T-helper 22 cell (primary cell): ENCODE measurements around the gene CACNA1C.

ENCODE experiments used
- DNase-seq: peaks from one replicate; pipeline ENCODE4 v3.0.0-alpha.2; 2020; ENCODE audit warnings: low read depth

The CACNA1C gene

GRCh38 chr12:2627076-2627834, 574.5 kb downstream of the CACNA1C start:
- no peak for DNase-seq

DNA sequence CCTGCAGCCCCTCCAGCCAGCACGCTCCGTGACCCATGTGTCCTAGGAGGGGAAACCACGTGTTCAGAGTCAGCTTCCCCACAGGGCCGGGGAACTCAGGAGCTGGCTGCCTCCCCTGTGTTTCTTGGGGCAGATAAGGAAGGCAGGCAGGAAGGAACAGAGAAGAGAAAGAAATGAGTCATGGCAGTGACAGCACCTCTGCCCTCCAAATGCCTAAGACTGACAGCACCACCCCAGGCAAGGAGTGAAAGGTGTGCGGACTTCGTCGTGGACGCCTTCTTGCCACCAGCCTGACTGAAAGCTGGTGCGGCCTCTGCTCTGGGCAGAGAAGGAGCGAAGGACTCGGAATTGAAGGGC, 575.0 kb downstream of the CACNA1C start:
- no peak for DNase-seq

DNA sequence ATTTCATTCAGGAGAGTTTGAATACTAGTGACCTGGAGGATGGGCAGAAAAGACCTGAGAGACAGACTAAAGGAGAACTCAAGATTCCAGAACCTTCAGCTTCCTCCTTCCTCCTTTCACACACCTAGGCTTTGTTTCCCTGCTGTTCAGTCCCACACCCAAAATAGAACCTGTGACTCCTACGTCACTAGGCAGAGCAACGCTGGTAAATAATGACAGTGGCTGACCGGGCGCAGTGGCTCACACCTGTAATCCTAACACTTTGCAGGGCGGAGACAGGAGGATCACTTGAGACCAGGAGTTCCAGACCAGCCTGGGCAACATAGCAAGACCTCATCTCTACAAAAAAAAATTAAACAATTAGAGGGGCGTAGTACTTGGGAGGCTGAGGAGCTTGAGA, 575.6 kb downstream of the CACNA1C start:
- DNase-seq, result no peak

- DNase-seq, result no peak
These were observed 576.3 kb downstream of the CACNA1C start for GRCh38 chr12:2629051-2629450.

GRCh38 chr12:2631653-2632350, 579.0 kb downstream of the CACNA1C start:
- DNase-seq, result no peak

GRCh38 chr12:2633176-2633824, 580.5 kb downstream of the CACNA1C start:
- DNase-seq, result no peak

- DNase-seq, result no peak
These were observed 581.0 kb downstream of the CACNA1C start for GRCh38 chr12:2633825-2634200.

GRCh38 chr12:2634471-2634870, 581.7 kb downstream of the CACNA1C start:
- DNase-seq, result no peak

- no peak for DNase-seq
These were observed 584.1 kb downstream of the CACNA1C start for GRCh38 chr12:2636741-2637340.

DNA sequence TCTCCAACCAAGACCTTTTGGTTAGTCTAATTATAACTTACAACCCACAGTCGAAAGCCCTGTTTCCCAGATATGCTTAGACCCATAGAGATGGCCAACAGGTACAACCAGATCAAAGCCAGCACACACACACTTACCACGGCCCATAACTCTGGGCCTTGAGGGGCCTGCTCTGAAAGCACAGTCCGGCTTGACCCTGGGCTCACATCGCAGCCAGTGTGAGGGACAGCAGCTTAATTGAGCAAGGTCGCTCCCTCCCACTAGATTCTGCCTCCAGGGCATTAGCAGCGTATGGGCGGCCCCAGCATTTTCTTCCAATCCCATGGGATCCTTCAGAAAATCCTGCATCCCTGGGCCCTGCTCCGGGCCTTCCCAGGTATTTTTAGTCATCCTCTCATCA, 584.6 kb downstream of the CACNA1C start:
- no peak for DNase-seq

- DNase-seq, result no peak
These were observed 585.7 kb downstream of the CACNA1C start for GRCh38 chr12:2638273-2639019.

DNA sequence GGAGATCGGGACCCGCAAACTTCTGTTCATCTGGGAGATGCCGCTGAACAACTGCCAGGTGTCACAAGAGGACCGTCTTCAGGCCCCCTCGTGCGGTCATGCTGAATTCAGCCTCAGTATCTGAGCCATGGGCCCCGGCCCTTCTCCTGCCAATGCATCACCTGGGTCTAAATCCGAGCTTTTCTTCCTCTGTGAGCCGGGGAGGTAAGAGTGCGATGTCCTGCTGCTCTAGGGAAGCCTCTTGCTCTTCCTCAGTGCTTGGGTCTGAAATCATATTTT, 586.2 kb downstream of the CACNA1C start:
- no peak for DNase-seq

DNA sequence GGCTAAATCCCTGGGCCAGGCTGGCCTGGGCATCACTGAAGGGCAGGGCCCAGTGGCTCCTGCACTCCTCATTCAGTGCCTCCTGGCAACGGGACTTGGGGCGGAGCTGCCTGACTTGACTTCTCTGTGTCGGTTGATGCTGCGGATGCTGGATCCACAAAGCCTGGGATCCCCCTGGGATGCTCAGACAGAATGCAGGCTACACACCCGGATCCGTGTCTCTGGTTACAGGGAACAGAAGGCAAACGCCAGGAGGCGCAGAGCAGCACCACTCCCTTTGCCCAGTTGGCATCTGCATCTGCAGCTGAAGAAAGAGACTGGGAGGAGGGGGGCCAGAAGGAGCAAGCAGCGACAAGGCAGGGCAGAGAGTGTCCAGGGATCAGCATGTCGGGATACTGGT, 587.5 kb downstream of the CACNA1C start:
- no peak for DNase-seq

DNA sequence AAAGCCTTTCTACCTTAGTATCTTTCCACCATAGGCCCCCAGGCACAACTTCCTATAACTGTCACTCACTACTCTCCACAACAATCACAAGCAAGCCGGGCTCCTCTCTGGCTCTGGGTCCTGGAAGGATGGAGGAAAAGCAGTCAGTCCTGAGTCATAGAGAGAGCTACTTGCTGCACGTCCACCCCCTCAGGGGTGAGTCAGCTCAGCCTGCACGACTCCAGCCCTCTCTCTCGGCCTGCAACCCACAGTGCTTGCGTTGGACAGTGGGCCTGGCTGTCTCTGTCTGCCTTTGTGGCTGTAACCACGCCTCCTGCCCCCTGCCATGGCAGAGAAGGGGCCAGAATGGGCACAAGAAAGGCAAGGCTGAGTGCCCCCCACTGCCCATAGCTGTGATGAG, 587.9 kb downstream of the CACNA1C start:
- no peak for DNase-seq

GRCh38 chr12:2641207-2641606, 588.4 kb downstream of the CACNA1C start:
- DNase-seq, result no peak

GRCh38 chr12:2641761-2642160, 589.0 kb downstream of the CACNA1C start:
- DNase-seq, result no peak

DNA sequence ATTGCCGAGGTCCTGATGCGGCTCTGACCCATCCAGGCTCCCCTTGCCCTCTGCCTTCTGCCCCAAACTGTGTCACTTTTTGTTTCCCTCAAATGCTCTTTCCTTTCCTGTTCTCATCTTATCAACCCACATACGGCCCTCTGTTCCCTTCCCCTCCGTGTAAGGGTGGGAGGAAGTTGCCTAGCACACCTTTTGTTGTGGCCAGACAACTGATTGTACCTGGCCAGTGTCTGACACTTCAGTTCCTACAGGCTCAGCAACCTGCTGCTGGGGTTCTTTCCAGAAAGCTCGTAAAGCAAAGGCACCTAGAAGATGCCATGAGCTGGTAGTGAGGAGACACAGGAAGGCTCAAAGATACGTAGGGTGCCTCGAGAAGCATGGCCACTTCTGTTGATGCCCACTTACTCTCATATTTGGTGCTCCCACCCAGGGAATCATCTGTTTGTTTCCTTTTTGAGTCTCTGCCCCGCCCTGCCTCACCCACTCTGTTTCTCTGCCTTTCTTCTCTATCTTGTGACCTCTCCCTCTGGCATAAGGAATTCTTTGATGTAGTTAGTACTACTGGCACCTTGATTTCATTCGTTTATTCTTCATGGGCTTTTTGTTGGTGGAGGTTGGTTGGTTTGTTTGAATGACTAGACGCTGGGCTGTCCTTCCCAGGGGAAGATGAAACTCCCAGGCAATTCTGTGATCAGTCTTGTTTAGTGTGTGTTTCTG, 589.5 kb downstream of the CACNA1C start:
- DNase-seq, result no peak

GRCh38 chr12:2642896-2643425, 590.2 kb downstream of the CACNA1C start:
- no peak for DNase-seq

DNA sequence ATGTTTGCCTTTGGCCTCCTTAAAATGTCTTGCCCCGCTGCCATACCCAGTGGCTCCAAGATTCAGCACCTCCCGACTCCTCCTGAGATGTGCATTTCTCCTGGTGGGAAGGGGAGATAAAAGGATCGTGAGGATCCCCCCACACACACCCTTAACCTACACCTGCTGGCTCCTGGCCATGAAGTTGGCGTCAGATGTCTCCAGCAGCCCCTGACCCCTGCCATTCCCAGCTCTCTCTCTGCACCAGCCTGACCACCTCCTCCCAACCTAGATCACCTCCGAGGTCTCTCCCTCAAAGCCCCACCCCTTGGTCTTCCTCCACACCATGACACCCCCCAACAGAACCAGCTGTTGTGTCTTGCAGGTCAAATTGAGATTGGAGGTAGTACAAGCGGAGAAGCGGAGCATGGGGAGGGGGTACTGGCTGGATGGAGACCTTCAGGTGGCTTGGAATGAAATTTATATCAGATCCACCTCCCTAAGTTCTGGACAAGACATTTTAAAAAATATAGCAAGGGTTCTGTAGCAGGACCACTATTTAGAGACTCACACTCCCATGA, 590.9 kb downstream of the CACNA1C start:
- DNase-seq, result no peak

- DNase-seq, result no peak
These were observed 592.1 kb downstream of the CACNA1C start for GRCh38 chr12:2644683-2645405.

DNA sequence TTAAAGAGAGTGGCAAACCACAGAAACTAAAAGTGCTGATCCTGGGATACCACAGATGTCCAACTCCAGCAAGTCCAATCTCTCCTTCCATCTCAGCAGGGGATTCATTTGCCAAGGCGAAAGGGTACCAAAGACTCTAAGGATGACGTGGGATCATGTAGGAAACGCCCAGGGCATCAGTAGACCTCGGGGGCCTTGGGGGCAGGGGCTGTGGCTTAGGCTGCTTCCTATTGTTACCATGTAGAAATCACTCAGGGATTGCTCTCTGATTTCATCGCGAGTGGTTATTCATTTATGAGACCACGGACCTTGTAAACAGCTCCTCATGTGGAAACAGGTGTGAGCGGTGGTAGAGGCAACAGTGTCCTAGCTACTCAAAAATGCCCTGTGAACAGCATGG, 592.7 kb downstream of the CACNA1C start:
- DNase-seq, result no peak
